NCI-H2107 treated with DMSO at 0.1 percent for 48 hours (cell line): ENCODE measurements around the gene ANKRD55.

Source experiments
- DNase-seq: peaks from one replicate; lab custom pipeline; 2025; ENCODE audit not compliant: unreplicated experiment; lab: John Stamatoyannopoulos, UW

The ANKRD55 gene

GRCh38 chr5:56054666-56055065, 178.5 kb downstream of the ANKRD55 start:
- DNase-seq: no peak

DNA sequence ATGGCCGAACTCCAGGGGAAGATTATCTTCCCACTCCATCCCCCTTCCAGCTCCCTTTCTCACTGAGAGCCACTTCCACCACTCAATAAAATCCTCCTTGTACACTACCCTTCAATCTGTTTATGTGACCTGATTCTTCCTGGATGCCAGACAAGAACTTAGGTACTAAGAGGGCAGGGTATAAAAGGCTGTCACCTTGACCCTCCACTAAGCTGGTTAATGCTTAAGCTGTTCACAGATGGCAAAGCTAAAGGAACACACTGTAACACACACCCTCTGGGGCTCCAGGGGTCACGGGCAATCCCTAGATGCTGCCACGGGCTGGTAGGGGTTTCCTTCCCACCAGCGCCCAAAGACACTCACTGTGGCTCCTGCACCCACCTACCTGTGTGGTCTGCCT, 179.8 kb downstream of the ANKRD55 start:
- DNase-seq: no peak

- no peak for DNase-seq
Measured at GRCh38 chr5:56052735-56053134, 180.4 kb downstream of the ANKRD55 start.

GRCh38 chr5:56050551-56051255, 182.4 kb downstream of the ANKRD55 start:
- DNase-seq: no peak
